ENCODE measurements around the gene LPCAT3. TPM values are rescaled to one million over a fixed set of nuclear protein-coding genes. Genes with fewer than 3 reads are reported as not detected.

LPCAT3 gene
- total and polyA plus RNA-seq, 2 of the 13 experiments (the other 11 are each of a cell fraction or from before 2014, with no cell fraction given): 44.5 to 64.3 TPM

DNA sequence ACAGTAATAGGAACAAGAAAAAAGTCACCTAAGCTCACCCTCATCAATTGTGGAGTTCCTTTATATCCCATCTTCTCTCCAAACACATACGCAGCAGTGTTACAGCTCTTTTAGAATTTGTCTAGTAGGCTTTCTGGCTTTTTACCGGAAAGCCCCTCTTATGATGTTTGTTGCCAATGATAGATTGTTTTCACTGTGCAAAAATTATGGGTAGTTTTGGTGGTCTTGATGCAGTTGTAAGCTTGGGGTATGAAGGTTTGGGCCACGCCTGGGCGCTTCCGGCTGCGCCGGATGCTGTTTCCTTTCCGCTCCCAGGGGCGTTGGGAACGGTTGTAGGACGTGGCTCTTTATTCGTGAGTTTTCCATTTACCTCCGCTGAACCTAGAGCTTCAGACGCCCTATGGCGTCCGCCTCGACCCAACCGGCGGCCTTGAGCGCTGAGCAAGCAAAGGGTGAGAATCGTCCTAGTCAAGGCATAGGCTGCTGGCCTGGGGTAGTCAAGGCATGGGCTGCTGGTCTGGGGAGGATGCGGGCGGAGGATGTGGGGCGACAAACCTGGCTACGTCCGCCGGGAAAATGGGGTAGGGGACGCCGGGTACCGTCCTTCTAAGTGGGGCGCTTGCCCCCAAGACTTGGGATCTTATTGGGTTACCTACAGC is 74.4 kb downstream of the LPCAT3 start, which contains the start of the genes C12orf57 and RNU7-1 (continued):
- TF ChIP-seq SP2 (CRISPR knock-in tag; IDR thresholded peaks at IDR 0.05) (no peak), SP140L (CRISPR knock-in tag; IDR thresholded peaks at IDR 0.05; ENCODE audit: borderline replicate concordance) (peak; percentile 98), ZNF772 (CRISPR knock-in tag; IDR thresholded peaks at IDR 0.05) (no peak), REXO4 (CRISPR knock-in tag; IDR thresholded peaks at IDR 0.05; ENCODE audit: borderline replicate concordance) (no peak), SRSF9 (IDR thresholded peaks at IDR 0.05; ENCODE audit: borderline replicate concordance, insufficient read depth, low read depth, low read length, poor library complexity, severe bottlenecking) (no peak), RFX5 (IDR thresholded peaks at IDR 0.05; ENCODE audit: low read depth, low read length) (no peak), ATF7 (IDR thresholded peaks at IDR 0.05) (no peak), ATF7 (CRISPR knock-in tag; IDR thresholded peaks at IDR 0.05) (peak; percentile 27; the same call in 1 of the 2 replicates), ZNF124 (CRISPR knock-in tag; IDR thresholded peaks at IDR 0.05) (peak; percentile 95), IRF2 (CRISPR knock-in tag; IDR thresholded peaks at IDR 0.05) (peak; percentile 90), SSRP1 (CRISPR knock-in tag; IDR thresholded peaks at IDR 0.05) (no peak; the same call in 1 of the 2 replicates), ETV6 (CRISPR knock-in tag; conservative IDR thresholded peaks at IDR 0.05) (peak; percentile 50; the same call in 1 of the 2 replicates)
- TF ChIP-seq, protein P1, sequence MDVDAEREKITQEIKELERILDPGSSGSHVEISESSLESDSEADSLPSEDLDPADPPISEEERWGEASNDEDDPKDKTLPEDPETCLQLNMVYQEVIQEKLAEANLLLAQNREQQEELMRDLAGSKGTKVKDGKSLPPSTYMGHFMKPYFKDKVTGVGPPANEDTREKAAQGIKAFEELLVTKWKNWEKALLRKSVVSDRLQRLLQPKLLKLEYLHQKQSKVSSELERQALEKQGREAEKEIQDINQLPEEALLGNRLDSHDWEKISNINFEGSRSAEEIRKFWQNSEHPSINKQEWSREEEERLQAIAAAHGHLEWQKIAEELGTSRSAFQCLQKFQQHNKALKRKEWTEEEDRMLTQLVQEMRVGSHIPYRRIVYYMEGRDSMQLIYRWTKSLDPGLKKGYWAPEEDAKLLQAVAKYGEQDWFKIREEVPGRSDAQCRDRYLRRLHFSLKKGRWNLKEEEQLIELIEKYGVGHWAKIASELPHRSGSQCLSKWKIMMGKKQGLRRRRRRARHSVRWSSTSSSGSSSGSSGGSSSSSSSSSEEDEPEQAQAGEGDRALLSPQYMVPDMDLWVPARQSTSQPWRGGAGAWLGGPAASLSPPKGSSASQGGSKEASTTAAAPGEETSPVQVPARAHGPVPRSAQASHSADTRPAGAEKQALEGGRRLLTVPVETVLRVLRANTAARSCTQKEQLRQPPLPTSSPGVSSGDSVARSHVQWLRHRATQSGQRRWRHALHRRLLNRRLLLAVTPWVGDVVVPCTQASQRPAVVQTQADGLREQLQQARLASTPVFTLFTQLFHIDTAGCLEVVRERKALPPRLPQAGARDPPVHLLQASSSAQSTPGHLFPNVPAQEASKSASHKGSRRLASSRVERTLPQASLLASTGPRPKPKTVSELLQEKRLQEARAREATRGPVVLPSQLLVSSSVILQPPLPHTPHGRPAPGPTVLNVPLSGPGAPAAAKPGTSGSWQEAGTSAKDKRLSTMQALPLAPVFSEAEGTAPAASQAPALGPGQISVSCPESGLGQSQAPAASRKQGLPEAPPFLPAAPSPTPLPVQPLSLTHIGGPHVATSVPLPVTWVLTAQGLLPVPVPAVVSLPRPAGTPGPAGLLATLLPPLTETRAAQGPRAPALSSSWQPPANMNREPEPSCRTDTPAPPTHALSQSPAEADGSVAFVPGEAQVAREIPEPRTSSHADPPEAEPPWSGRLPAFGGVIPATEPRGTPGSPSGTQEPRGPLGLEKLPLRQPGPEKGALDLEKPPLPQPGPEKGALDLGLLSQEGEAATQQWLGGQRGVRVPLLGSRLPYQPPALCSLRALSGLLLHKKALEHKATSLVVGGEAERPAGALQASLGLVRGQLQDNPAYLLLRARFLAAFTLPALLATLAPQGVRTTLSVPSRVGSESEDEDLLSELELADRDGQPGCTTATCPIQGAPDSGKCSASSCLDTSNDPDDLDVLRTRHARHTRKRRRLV (CRISPR knock-in tag; IDR thresholded peaks at IDR 0.05): peak; percentile 100
- TF ChIP-seq, protein P2, sequence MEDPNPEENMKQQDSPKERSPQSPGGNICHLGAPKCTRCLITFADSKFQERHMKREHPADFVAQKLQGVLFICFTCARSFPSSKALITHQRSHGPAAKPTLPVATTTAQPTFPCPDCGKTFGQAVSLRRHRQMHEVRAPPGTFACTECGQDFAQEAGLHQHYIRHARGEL (CRISPR knock-in tag; IDR thresholded peaks at IDR 0.05): 0 out of 2 replicates have a peak, but pooled peaks have one; percentile 74
- TF ChIP-seq, protein P3, sequence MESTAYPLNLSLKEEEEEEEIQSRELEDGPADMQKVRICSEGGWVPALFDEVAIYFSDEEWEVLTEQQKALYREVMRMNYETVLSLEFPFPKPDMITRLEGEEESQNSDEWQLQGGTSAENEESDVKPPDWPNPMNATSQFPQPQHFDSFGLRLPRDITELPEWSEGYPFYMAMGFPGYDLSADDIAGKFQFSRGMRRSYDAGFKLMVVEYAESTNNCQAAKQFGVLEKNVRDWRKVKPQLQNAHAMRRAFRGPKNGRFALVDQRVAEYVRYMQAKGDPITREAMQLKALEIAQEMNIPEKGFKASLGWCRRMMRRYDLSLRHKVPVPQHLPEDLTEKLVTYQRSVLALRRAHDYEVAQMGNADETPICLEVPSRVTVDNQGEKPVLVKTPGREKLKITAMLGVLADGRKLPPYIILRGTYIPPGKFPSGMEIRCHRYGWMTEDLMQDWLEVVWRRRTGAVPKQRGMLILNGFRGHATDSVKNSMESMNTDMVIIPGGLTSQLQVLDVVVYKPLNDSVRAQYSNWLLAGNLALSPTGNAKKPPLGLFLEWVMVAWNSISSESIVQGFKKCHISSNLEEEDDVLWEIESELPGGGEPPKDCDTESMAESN (CRISPR knock-in tag; conservative IDR thresholded peaks at IDR 0.05): peak; percentile 79
- TF ChIP-seq, protein P4, sequence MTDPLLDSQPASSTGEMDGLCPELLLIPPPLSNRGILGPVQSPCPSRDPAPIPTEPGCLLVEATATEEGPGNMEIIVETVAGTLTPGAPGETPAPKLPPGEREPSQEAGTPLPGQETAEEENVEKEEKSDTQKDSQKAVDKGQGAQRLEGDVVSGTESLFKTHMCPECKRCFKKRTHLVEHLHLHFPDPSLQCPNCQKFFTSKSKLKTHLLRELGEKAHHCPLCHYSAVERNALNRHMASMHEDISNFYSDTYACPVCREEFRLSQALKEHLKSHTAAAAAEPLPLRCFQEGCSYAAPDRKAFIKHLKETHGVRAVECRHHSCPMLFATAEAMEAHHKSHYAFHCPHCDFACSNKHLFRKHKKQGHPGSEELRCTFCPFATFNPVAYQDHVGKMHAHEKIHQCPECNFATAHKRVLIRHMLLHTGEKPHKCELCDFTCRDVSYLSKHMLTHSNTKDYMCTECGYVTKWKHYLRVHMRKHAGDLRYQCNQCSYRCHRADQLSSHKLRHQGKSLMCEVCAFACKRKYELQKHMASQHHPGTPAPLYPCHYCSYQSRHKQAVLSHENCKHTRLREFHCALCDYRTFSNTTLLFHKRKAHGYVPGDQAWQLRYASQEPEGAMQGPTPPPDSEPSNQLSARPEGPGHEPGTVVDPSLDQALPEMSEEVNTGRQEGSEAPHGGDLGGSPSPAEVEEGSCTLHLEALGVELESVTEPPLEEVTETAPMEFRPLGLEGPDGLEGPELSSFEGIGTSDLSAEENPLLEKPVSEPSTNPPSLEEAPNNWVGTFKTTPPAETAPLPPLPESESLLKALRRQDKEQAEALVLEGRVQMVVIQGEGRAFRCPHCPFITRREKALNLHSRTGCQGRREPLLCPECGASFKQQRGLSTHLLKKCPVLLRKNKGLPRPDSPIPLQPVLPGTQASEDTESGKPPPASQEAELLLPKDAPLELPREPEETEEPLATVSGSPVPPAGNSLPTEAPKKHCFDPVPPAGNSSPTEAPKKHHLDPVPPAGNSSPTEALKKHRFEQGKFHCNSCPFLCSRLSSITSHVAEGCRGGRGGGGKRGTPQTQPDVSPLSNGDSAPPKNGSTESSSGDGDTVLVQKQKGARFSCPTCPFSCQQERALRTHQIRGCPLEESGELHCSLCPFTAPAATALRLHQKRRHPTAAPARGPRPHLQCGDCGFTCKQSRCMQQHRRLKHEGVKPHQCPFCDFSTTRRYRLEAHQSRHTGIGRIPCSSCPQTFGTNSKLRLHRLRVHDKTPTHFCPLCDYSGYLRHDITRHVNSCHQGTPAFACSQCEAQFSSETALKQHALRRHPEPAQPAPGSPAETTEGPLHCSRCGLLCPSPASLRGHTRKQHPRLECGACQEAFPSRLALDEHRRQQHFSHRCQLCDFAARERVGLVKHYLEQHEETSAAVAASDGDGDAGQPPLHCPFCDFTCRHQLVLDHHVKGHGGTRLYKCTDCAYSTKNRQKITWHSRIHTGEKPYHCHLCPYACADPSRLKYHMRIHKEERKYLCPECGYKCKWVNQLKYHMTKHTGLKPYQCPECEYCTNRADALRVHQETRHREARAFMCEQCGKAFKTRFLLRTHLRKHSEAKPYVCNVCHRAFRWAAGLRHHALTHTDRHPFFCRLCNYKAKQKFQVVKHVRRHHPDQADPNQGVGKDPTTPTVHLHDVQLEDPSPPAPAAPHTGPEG (CRISPR knock-in tag; IDR thresholded peaks at IDR 0.05): no peak

All from HepG2 (cell line).